Type B pancreatic cell (in vitro differentiated cells): ENCODE results near the gene FUBP3. TPM values are rescaled to one million over a fixed set of nuclear protein-coding genes. Genes with fewer than 3 reads are reported as not detected.
"Not testable (repeated sequence)": the region's sequence is repeated elsewhere in the genome, so short reads cannot be mapped to it uniquely, and the experiment has no call there.

Experiments
- DNase-seq: peaks from one replicate; pipeline ENCODE4 v3.0.0; 2021; ENCODE audit warnings: mixed read lengths; ENCODE audit not compliant: unreplicated experiment; ENCODE audit errors: extremely low spot score
- H3K27ac Mint-ChIP-seq: 2 replicates; pipeline ENCODE4 v1.8.0; 2021; ENCODE audit warnings: mild to moderate bottlenecking, mixed read lengths
- H3K27me3 Mint-ChIP-seq: 2 replicates; pipeline ENCODE4 v1.8.0; 2021; ENCODE audit warnings: mixed read lengths
- H3K36me3 Mint-ChIP-seq: 2 replicates; pipeline ENCODE4 v1.8.0; 2021; ENCODE audit warnings: mixed read lengths
- H3K4me1 Mint-ChIP-seq: one replicate; pipeline ENCODE4 v1.8.0; 2021; ENCODE audit warnings: mixed read lengths; ENCODE audit not compliant: unreplicated experiment
- H3K4me3 Mint-ChIP-seq: 2 replicates; pipeline ENCODE4 v1.8.0; 2021; ENCODE audit warnings: mild to moderate bottlenecking, mixed read lengths
- H3K9me3 Mint-ChIP-seq: 2 replicates; pipeline ENCODE4 v1.8.0; 2021; ENCODE audit warnings: mixed read lengths
- CTCF ChIP-seq: fragments of 200-600 bp; sonication (generic); conservative IDR thresholded peaks from 2 replicates; pipeline ENCODE4 v1.5.0; 2021; ENCODE audit warnings: antibody characterized with exemption, mild to moderate bottlenecking
- total RNA-seq: library from RNA; stranded (reverse); gene quantifications from 2 replicates; pipeline ENCODE4 v1.2.1, GENCODE V29; 2021; ENCODE audit warnings: low replicate concordance

Gene FUBP3
- total RNA-seq, 1 donor from 2014 or later = 59.3 TPM

- no peak for DNase-seq
- Mint-ChIP-seq H3K9me3 (no peaks in the 10 kb centered on the region), H3K4me1 (peaks cover 3% of the 10 kb centered on the region), H3K36me3 (no peaks in the 10 kb centered on the region), H3K27me3 (peaks cover 8% of the 10 kb centered on the region), H3K27ac (no peak overlapping the region), H3K4me3 (no peak overlapping the region)
- TF ChIP-seq CTCF = no peak
These were observed 22.8 kb upstream of the FUBP3 start for GRCh38 chr9:130556396-130557076.

GRCh38 chr9:130557077-130557468 is 22.3 kb upstream of the FUBP3 start:
- H3K4me3 Mint-ChIP-seq = no peak overlapping the region
- TF ChIP-seq CTCF = no peak
- no peak for DNase-seq
- peaks cover 3% of the 10 kb centered on the region for H3K4me1 Mint-ChIP-seq
- peaks cover 5% of the 10 kb centered on the region for H3K27me3 Mint-ChIP-seq
- H3K27ac Mint-ChIP-seq = no peak overlapping the region
- H3K9me3 Mint-ChIP-seq = no peaks in the 10 kb centered on the region
- H3K36me3 Mint-ChIP-seq = no peaks in the 10 kb centered on the region

- H3K9me3 Mint-ChIP-seq = no peaks in the 10 kb centered on the region
- H3K4me1 Mint-ChIP-seq = peaks cover 3% of the 10 kb centered on the region
- H3K27ac Mint-ChIP-seq = no peak overlapping the region
- H3K4me3 Mint-ChIP-seq = no peak overlapping the region
- no peak for DNase-seq
- H3K27me3 Mint-ChIP-seq = peaks cover 5% of the 10 kb centered on the region
- H3K36me3 Mint-ChIP-seq = no peaks in the 10 kb centered on the region
- no peak for TF ChIP-seq CTCF
These were observed 18.3 kb upstream of the FUBP3 start for GRCh38 chr9:130561056-130561455.

- H3K4me1 Mint-ChIP-seq, H3K9me3 Mint-ChIP-seq, H3K27me3 Mint-ChIP-seq, H3K4me3 Mint-ChIP-seq, H3K36me3 Mint-ChIP-seq, DNase-seq, H3K27ac Mint-ChIP-seq: not testable (repeated sequence)
These were observed 16.9 kb upstream of the FUBP3 start for GRCh38 chr9:130562525-130562924.

GRCh38 chr9:130563797-130564196 is 15.6 kb upstream of the FUBP3 start:
- peaks cover 3% of the 10 kb centered on the region for H3K4me1 Mint-ChIP-seq
- no peak overlapping the region for H3K4me3 Mint-ChIP-seq
- no peaks in the 10 kb centered on the region for H3K9me3 Mint-ChIP-seq
- no peaks in the 10 kb centered on the region for H3K36me3 Mint-ChIP-seq
- DNase-seq = no peak
- peaks cover 3% of the 10 kb centered on the region for H3K27me3 Mint-ChIP-seq
- no peak for TF ChIP-seq CTCF
- no peak overlapping the region for H3K27ac Mint-ChIP-seq

GRCh38 chr9:130565792-130566191 is 13.6 kb upstream of the FUBP3 start:
- H3K36me3 Mint-ChIP-seq = no peaks in the 10 kb centered on the region
- H3K4me1 Mint-ChIP-seq = no peaks in the 10 kb centered on the region
- no peak overlapping the region for H3K27ac Mint-ChIP-seq
- no peak overlapping the region for H3K4me3 Mint-ChIP-seq
- no peak for DNase-seq
- H3K9me3 Mint-ChIP-seq = no peaks in the 10 kb centered on the region
- TF ChIP-seq CTCF = no peak
- peaks cover 3% of the 10 kb centered on the region for H3K27me3 Mint-ChIP-seq
